ENCODE results near the gene PTPRU.

GRCh38 chr1:29208442-29208841 lies 27.9 kb upstream of the PTPRU start:
- TF ChIP-seq CTCF (conservative IDR thresholded peaks at IDR 0.05; ENCODE audit: low read depth in 2 of 2) (no peak), POLR2AphosphoS5 (IDR thresholded peaks at IDR 0.05; ENCODE audit: low read depth) (no peak), REST (IDR thresholded peaks at IDR 0.05; ENCODE audit: unreplicated experiment) (no peak), EZH2phosphoT487 (IDR thresholded peaks at IDR 0.05; ENCODE audit: unreplicated experiment) (no peak), EZH2 (IDR thresholded peaks at IDR 0.05; ENCODE audit: low read depth, unreplicated experiment) (no peak)

All from GM23338 (cell line).